Measurements from ENCODE around the gene SLC13A4. TPM values are rescaled to one million over a fixed set of nuclear protein-coding genes. Genes with fewer than 3 reads are reported as not detected.
"Not testable (repeated sequence)": the region's sequence is repeated elsewhere in the genome, so short reads cannot be mapped to it uniquely, and the experiment has no call there.

The SLC13A4 gene
- total RNA-seq, 1 experiment from 2014 or later, result not detected

- no peak for DNase-seq
- CTCF ChIA-PET, result interaction anchor here (0.6 to 1.4 kb wide), 5 partner anchors 254 to 370 kb away, joined by 4 to 12 read pairs (median 4); no protein-coding TSS in a partner anchor
- Mint-ChIP-seq H3K36me3 (ENCODE audit: insufficient read depth, unreplicated experiment) (peaks cover 15% of the 10 kb centered on the region), H3K27ac (ENCODE audit: unreplicated experiment) (no peak overlapping the region), H3K4me1 (ENCODE audit: low read depth, unreplicated experiment) (no peaks in the 10 kb centered on the region), H3K27me3 (ENCODE audit: unreplicated experiment) (no peaks in the 10 kb centered on the region), H3K9me3 (ENCODE audit: low read depth, unreplicated experiment) (no peaks in the 10 kb centered on the region), H3K4me3 (ENCODE audit: low read depth, unreplicated experiment) (no peak overlapping the region)
- no peak for TF ChIP-seq CTCF (IDR thresholded peaks at IDR 0.05; ENCODE audit: unreplicated experiment)
- intact Hi-C loops (cut with micrococcal nuclease; ENCODE audit: unreplicated experiment), result loop anchor here (1.0 kb wide), 2 partner anchors 132 to 370 kb away; no protein-coding TSS in a partner anchor
- no TSS peak for BruUV-seq (replicated peaks)
Observed at GRCh38 chr7:135644729-135645128, 83.3 kb downstream of the SLC13A4 start.

- intact Hi-C loops (cut with micrococcal nuclease; ENCODE audit: unreplicated experiment), result no loop called here
- H3K4me1 Mint-ChIP-seq (ENCODE audit: low read depth, unreplicated experiment), result no peaks in the 10 kb centered on the region
Observed at GRCh38 chr7:135644154-135644553, 83.8 kb downstream of the SLC13A4 start.

GRCh38 chr7:135639690-135640089, 88.3 kb downstream of the SLC13A4 start:
- BruUV-seq (replicated peaks); DNase-seq; intact Hi-C loops (cut with micrococcal nuclease; ENCODE audit: unreplicated experiment); H3K9me3 Mint-ChIP-seq (ENCODE audit: low read depth, unreplicated experiment); H3K27me3 Mint-ChIP-seq (ENCODE audit: unreplicated experiment); H3K4me3 Mint-ChIP-seq (ENCODE audit: low read depth, unreplicated experiment); H3K27ac Mint-ChIP-seq (ENCODE audit: unreplicated experiment); CTCF ChIA-PET; H3K4me1 Mint-ChIP-seq (ENCODE audit: low read depth, unreplicated experiment): not testable (repeated sequence)
- peaks cover 35% of the 10 kb centered on the region for H3K36me3 Mint-ChIP-seq (ENCODE audit: insufficient read depth, unreplicated experiment)

More at GRCh38 chr7:135644154-135644553, 83.8 kb downstream of the SLC13A4 start:
- no peak overlapping the region for H3K27ac Mint-ChIP-seq (ENCODE audit: unreplicated experiment)
- no peak overlapping the region for H3K4me3 Mint-ChIP-seq (ENCODE audit: low read depth, unreplicated experiment)
- CTCF ChIA-PET, result interaction anchor here (1.4 kb wide), 1 partner anchor 370 kb away, joined by 4 read pairs; no protein-coding TSS in a partner anchor
- no peak for DNase-seq
- no peaks in the 10 kb centered on the region for H3K9me3 Mint-ChIP-seq (ENCODE audit: low read depth, unreplicated experiment)
- BruUV-seq (replicated peaks), result no TSS peak
- H3K27me3 Mint-ChIP-seq (ENCODE audit: unreplicated experiment), result no peaks in the 10 kb centered on the region
- no peak for TF ChIP-seq CTCF (IDR thresholded peaks at IDR 0.05; ENCODE audit: unreplicated experiment)
- peaks cover 15% of the 10 kb centered on the region for H3K36me3 Mint-ChIP-seq (ENCODE audit: insufficient read depth, unreplicated experiment)

GRCh38 chr7:135634191-135634878, 93.7 kb downstream of the SLC13A4 start:
- CTCF ChIA-PET, result no interaction called here
- BruUV-seq (replicated peaks), result no TSS peak
- no peaks in the 10 kb centered on the region for H3K4me1 Mint-ChIP-seq (ENCODE audit: low read depth, unreplicated experiment)
- no peaks in the 10 kb centered on the region for H3K9me3 Mint-ChIP-seq (ENCODE audit: low read depth, unreplicated experiment)
- no peak overlapping the region for H3K4me3 Mint-ChIP-seq (ENCODE audit: low read depth, unreplicated experiment)
- DNase-seq, result no peak
- H3K27me3 Mint-ChIP-seq (ENCODE audit: unreplicated experiment), result no peaks in the 10 kb centered on the region
- TF ChIP-seq CTCF (IDR thresholded peaks at IDR 0.05; ENCODE audit: unreplicated experiment), result no peak
- no peak overlapping the region for H3K27ac Mint-ChIP-seq (ENCODE audit: unreplicated experiment)
- intact Hi-C loops (cut with micrococcal nuclease; ENCODE audit: unreplicated experiment), result no loop called here
- peaks cover 48% of the 10 kb centered on the region for H3K36me3 Mint-ChIP-seq (ENCODE audit: insufficient read depth, unreplicated experiment)

Other genes starting within 250 kb of the SLC13A4 start
- 21.9 and 26.0 TPM in 2 replicates for gene CNOT4, start 218.1 kb downstream of the SLC13A4 start, total RNA-seq (2022)
- 73.3 and 75.1 TPM in 2 replicates for gene NUP205, start 170.3 kb downstream of the SLC13A4 start, total RNA-seq (2022)
- gene STMP1, start 65.7 kb downstream of the SLC13A4 start, total RNA-seq (2022), result 23.8 and 25.6 TPM in 2 replicates
- gene FAM180A, start 20.6 kb upstream of the SLC13A4 start, total RNA-seq (2022), result not detected in 2 replicates
- 122 TPM in 2 replicates for gene MTPN, start 249.2 kb upstream of the SLC13A4 start, total RNA-seq (2022)

Measured in Calu3 (cell line).